Naive B cell (primary cell): ENCODE results near the gene KIAA0319L. TPM values are rescaled to one million over a fixed set of nuclear protein-coding genes. Genes with fewer than 3 reads are reported as not detected.

ENCODE experiments used
- ATAC-seq, 2 donors: fragments of 150-1000 bp; cut with Tn5 transposase; 2 replicates each; pipeline ENCODE4 v1.10.0; 2021; ENCODE audit warnings: low read depth in 2 of 2, mild to moderate bottlenecking in 2 of 2, moderate library complexity in 2 of 2
- DNase-seq: peaks from one replicate; pipeline ENCODE4 v3.0.0; 2022
- H3K27ac Mint-ChIP-seq, 6 donors: one replicate each; pipeline ENCODE4 v1.8.0; 2020 to 2022; ENCODE audit warnings: mild to moderate bottlenecking in 6 of 6, mixed read lengths in 6 of 6, moderate library complexity in 5 of 6, inconsistent platforms in 2 of 6
- H3K27me3 Mint-ChIP-seq, 3 donors: one replicate each; pipeline ENCODE4 v1.8.0; 2021 to 2022; ENCODE audit warnings: mixed read lengths in 3 of 3, mild to moderate bottlenecking in 1 of 3
- H3K36me3 Mint-ChIP-seq, 2 donors: one replicate each; pipeline ENCODE4 v1.8.0; 2020 to 2022; ENCODE audit warnings: mixed read lengths in 2 of 2, inconsistent platforms in 1 of 2, mild to moderate bottlenecking in 1 of 2
- H3K4me1 Mint-ChIP-seq, 3 donors: one replicate each; pipeline ENCODE4 v1.8.0; 2020 to 2022; ENCODE audit warnings: mixed read lengths in 3 of 3, inconsistent platforms in 1 of 3, mild to moderate bottlenecking in 1 of 3, moderate library complexity in 1 of 3
- H3K4me3 Mint-ChIP-seq, 8 donors: one replicate each; pipeline ENCODE4 v1.8.0; 2020 to 2022; ENCODE audit warnings: mild to moderate bottlenecking in 8 of 8, mixed read lengths in 8 of 8, moderate library complexity in 8 of 8, inconsistent platforms in 2 of 8
- H3K9me3 Mint-ChIP-seq, 7 donors: one replicate each; pipeline ENCODE4 v1.8.0; 2020 to 2022; ENCODE audit warnings: mixed read lengths in 7 of 7, mild to moderate bottlenecking in 5 of 7, inconsistent platforms in 2 of 7, moderate library complexity in 1 of 7
- polyA plus RNA-seq, 6 donors: library from polyadenylated mRNA; unstranded; fragments of 300-500 nt; fragmentation: Illumina TruSeq; gene quantifications; one replicate each; pipeline ENCODE4 v1.2.3, GENCODE V29; 2021; ENCODE audit warnings: low read depth in 6 of 6

The KIAA0319L gene
- polyA plus RNA-seq, 6 donors from 2014 or later = 17.1 to 29.0 (median 22.6) TPM

DNA sequence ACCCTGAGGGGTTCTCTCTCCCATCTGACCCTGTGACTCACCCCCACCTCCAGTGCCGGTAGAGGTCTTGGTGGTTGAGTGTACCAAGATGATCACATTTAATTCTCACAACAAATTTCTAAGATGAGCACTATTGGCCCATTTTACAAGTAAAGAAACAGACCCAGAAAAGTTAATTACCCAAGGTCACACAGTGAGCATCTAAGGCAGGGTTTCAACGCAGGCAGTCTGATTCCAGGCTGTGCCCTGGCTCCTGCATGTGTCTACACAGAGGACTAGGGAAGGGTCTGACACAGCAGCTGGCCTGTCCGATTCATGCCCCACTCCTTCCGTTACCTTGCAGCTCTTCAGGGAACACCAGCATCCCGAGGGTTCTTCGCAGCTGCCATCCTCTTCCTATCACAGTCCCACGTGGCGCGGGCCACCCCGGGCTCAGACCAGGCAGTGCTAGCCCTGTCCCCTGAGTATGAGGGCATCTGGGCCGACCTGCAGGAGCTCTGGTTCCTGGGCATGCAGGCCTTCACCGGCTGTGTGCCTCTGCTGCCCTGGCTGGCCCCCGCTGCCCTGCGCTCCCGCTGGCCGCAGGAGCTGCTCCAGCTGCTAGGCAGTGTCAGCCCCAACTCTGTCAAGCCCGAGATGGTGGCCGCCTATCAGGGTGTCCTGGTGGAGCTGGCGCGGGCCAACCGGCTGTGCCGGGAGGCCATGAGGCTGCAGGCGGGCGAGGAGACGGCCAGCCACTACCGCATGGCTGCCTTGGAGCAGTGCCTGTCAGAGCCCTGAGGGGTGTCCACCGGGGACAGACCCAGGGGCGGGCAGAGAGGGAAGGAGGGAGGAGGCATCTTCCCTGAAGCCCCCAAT is 7.9 kb upstream of the KIAA0319L start:
- no peaks in the 10 kb centered on the region for H3K36me3 Mint-ChIP-seq
- H3K27me3 Mint-ChIP-seq = no peaks in the 10 kb centered on the region
- peak overlapping the region in 1 of 8 donors; percentile 6 for H3K4me3 Mint-ChIP-seq
- DNase-seq (no peak), ATAC-seq (no peak)
- no peaks in the 10 kb centered on the region for H3K9me3 Mint-ChIP-seq
- H3K4me1 Mint-ChIP-seq = peaks cover 15 to 28% (median 23%) of the 10 kb centered on the region in 3 donors
- H3K27ac Mint-ChIP-seq = peak overlapping the region in 3 of 6 donors; percentile 14 to 81 (median 54)

DNA sequence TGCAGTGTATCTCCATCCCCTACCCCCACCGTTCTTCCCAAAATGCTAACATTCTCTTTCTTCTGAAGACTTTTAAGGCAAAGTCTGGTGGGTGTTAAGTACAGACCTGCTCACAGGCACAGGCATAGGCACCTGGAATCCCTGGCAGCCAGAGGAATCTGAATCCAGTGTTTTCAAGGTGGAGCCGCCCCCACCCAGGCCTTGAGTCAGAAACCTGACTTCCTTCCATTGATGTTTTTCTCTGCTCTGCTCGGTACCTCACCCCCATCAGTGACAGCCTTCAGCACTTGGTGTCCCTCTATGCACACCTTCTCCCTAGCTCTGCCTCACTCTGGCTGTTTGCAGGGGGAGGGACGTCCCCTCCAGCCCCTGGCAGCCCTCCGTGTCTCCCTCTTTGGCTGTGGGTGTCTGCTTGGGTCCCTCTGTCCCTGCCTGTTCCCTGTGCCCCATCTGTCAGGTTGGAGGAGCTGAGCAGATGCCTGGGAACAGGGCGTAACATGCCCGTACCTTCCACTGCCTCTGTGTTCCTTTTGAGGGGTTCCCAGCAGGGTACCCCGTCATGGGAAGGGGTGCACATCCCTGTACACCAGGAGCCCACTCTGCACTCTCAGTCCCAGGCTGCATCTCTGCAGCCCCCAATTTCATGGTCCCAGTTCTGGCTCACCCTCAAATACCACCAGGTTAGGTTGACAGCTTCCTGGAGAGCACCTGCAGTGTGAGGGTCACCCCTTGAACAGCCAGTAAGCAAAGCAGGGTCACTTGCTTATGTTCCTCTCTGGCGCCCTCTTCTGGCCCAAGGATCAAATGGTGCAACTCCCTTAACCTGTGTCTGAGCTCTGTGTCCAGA is 7.1 kb upstream of the KIAA0319L start:
- DNase-seq (peak; percentile 68), ATAC-seq (peak; percentile 72 to 78)
- H3K27ac Mint-ChIP-seq = peak overlapping the region in 4 of 6 donors; percentile 14 to 81 (median 55)
- no peaks in the 10 kb centered on the region for H3K9me3 Mint-ChIP-seq
- H3K4me3 Mint-ChIP-seq = peak overlapping the region in 1 of 8 donors; percentile 6
- H3K27me3 Mint-ChIP-seq = no peaks in the 10 kb centered on the region
- H3K36me3 Mint-ChIP-seq = no peaks in the 10 kb centered on the region
- H3K4me1 Mint-ChIP-seq = peaks cover 20 to 35% (median 27%) of the 10 kb centered on the region in 3 donors

DNA sequence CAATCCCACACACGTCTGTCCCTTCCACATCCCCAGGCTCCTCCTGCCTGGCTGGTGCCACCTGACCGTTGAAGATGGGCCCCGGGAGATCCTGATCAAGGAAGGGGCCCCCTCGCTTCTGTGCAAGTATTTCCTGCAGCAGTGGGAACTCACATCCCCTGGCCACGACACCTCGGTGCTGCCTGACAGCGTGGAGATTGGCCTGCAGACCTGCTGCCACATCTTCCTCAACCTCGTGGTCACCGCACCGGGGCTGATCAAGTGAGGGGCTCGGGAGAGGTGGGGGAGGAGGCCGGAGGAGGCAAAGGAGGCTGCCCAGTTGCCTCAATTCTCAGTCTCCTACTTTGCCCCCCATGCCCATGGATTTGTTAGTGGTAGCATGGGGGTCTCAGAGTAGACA is 6.0 kb upstream of the KIAA0319L start:
- ATAC-seq (no peak), DNase-seq (no peak)
- Mint-ChIP-seq H3K27me3 (no peaks in the 10 kb centered on the region), H3K4me3 (no peak overlapping the region), H3K36me3 (no peaks in the 10 kb centered on the region), H3K9me3 (no peaks in the 10 kb centered on the region), H3K4me1 (peaks cover 23 to 30% (median 25%) of the 10 kb centered on the region in 3 donors), H3K27ac (peak overlapping the region in 1 of 6 donors; percentile 30)

DNA sequence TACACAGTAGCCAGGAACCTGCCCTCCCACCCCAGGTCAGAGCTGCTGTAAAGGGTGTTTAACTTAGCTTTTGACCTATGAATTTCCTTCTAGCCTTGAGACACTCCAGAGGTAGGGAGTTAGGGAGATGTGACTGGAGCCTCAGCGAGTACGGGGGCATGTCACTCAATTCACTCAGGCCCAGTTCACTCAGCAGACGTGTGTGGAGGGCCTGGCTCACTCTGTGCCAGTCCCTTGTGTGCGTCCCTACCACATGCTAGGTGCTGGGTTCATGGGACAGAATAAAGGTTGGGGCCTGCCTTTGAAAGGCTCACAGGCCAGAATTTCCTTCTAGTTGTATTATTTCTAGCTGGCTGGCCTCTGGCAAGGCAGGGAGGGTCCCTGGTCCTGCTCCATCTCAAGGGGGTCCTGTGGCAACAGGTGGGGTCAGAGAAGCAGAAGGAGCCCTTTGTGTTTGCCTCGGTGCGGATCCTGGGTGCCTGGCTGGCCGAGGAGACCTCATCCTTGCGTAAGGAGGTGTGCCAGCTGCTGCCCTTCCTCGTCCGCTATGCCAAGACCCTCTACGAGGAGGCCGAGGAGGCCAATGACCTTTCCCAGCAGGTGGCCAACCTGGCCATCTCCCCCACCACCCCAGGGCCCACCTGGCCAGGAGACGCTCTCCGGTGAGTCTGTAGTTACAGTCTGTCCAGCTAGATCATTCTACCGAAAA is 4.9 kb upstream of the KIAA0319L start:
- Mint-ChIP-seq H3K4me3 (peak overlapping the region in 2 of 8 donors; percentile 53 to 69), H3K36me3 (no peaks in the 10 kb centered on the region), H3K9me3 (no peaks in the 10 kb centered on the region), H3K4me1 (peaks cover 30 to 31% (median 30%) of the 10 kb centered on the region in 3 donors), H3K27ac (peak overlapping the region in 2 of 6 donors; percentile 32 to 69), H3K27me3 (no peaks in the 10 kb centered on the region)
- DNase-seq = no peak
- no peak for ATAC-seq

DNA sequence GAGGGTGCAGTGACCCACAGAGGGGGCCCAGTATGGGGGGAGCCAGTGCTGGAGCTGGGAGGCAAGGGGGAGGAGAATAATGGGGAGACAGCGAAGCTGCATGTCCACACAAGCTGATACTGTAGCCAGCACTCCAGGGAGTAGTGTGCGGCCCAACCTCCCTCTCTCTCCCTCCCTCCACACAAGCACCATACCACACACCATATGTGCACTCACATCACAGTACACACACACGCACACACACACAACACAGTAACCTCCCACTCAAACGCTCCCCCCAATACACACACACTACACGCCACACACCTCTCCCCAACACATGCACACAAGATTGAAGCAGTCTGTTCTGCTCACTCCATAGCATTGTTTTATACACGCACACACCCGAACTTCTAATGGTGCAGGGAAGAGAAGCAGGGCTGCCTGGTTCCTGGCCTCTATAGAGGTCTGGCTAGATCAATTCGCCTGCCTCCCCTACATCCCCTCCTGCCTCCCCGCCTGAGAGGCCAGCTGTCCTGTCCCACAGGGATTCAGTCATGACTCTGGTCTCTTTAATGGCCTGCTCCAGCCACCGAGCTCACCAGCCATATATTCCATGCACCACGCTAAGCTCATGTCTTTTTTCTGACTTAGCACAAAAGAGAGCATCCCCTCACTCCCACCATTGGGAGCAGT is 4.2 kb upstream of the KIAA0319L start:
- Mint-ChIP-seq H3K4me1 (peaks cover 30 to 34% (median 33%) of the 10 kb centered on the region in 3 donors), H3K27ac (peak overlapping the region in 2 of 6 donors; percentile 66 to 69), H3K36me3 (no peaks in the 10 kb centered on the region), H3K27me3 (no peaks in the 10 kb centered on the region), H3K9me3 (no peaks in the 10 kb centered on the region), H3K4me3 (peak overlapping the region in 4 of 8 donors; percentile 4 to 55 (median 38))
- no peak for DNase-seq
- no peak for ATAC-seq

DNA sequence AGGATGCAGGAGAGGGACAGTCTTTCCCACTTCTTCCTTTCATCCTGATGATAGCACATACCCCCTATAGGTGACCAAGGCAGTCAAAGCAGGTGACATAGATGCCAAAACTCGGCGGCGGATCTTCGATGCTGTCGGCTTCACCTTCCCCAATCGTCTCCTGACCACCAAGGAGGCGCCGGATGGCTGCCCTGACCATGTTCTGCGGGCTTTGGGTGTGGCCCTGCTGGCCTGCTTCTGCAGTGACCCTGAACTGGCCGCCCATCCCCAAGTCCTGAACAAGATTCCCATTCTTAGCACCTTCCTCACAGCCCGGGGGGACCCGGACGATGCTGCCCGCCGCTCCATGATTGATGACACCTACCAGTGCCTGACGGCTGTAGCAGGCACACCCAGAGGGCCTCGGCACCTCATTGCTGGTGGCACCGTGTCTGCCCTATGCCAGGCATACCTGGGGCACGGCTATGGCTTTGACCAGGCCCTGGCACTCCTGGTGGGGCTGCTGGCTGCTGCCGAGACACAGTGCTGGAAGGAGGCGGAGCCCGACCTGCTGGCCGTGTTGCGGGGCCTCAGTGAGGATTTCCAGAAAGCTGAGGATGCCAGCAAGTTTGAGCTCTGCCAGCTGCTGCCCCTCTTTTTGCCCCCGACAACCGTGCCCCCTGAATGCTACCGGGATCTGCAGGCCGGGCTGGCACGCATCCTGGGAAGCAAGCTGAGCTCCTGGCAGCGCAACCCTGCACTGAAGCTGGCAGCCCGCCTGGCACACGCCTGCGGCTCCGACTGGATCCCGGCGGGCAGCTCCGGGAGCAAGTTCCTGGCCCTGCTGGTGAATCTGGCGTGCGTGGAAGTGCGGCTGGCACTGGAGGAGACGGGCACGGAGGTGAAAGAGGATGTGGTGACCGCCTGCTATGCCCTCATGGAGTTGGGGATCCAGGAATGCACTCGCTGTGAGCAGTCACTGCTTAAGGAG is 3.3 kb upstream of the KIAA0319L start:
- Mint-ChIP-seq H3K27ac (peak overlapping the region in 4 of 6 donors; percentile 29 to 83 (median 46)), H3K4me3 (peak overlapping the region in 2 of 8 donors; percentile 38 to 72), H3K4me1 (peaks cover 38 to 43% (median 42%) of the 10 kb centered on the region in 3 donors), H3K9me3 (no peaks in the 10 kb centered on the region), H3K36me3 (no peaks in the 10 kb centered on the region), H3K27me3 (no peaks in the 10 kb centered on the region)
- no peak for ATAC-seq
- DNase-seq = no peak

DNA sequence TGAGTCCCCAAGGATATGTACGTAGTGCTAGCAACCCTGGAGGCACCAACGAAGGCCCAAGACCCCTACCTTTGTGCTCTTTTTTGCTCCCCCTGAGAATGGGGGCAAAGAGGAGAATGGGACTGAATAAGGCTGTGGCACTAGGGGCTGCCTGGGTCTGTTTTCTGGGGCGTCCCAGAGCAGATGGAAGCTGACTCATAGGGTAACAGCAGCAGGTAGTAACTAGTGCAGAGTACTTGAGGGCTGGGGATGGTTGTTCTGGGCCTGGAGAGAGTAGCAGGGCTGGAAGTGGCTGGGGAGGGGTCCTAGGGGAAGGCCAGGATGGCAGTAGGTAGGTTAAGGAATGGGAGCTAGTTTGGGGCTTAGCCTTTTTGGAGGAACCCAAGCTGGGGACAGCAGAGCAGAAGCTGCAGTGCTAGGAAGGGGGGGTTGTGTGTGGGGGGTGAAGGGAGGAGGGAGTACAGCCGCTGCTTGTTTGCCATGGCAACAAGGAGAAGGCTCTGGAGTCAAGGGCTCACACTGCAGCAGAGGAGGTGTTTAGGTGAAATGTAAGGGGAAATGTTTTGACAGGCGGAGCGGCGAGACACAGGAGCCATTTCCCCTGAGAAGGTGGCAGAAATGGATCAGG is 2.2 kb upstream of the KIAA0319L start:
- ATAC-seq = no peak
- H3K4me1 Mint-ChIP-seq = peaks cover 42 to 45% (median 44%) of the 10 kb centered on the region in 3 donors
- H3K4me3 Mint-ChIP-seq = peak overlapping the region in 6 of 8 donors; percentile 20 to 99 (median 66)
- H3K9me3 Mint-ChIP-seq = no peaks in the 10 kb centered on the region
- H3K27ac Mint-ChIP-seq = peak overlapping the region; percentile 29 to 91 (median 58)
- no peaks in the 10 kb centered on the region for H3K27me3 Mint-ChIP-seq
- H3K36me3 Mint-ChIP-seq = no peaks in the 10 kb centered on the region
- DNase-seq = no peak

DNA sequence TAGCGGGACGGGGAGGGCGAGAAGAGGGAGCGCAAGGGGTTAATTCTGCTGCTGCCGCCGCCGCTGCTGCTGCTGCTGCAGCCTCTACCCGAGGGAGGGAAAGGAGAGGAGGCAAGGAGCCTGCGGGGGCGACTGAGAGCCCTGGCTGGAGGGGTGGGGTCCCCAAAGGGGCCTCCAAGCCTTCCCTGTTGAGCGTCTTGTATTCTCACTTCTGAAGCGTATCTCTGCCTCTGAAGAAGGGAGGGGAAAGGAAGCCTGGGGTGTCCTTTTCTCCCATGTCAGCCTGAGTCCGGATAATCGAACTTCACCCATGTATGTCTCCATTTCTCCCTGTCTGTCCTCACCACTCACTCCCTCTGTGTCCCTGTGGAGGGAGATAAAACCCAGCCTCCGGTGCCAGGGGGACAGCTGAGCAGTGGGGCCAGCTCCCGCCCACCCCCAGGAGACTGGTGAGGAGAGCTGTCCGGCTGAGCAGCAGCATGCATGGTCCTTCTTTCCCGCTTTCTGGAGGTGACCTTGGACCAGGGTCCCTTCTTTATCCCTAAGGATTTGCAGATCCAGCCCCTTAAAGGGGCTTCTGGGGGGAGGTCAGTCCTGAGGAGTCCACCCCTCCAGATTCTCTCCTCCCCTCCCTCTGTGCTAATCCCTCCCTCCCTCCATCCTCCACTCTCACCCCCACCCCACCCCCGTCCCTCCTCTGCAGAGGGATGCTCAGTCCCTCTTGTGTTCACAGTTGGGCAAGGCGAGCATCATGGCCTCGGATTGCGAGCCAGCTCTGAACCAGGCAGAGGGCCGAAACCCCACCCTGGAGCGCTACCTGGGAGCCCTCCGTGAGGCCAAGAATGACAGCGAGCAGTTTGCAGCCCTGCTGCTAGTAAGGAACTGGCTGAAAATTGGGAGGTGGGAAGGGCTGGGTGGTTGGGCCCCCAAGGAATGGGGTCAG is 1.4 kb upstream of the KIAA0319L start:
- ATAC-seq (no peak), DNase-seq (no peak)
- Mint-ChIP-seq H3K27me3 (no peaks in the 10 kb centered on the region), H3K4me3 (peak overlapping the region; percentile 95 to 99 (median 98)), H3K27ac (peak overlapping the region in 5 of 6 donors; percentile 91 to 97 (median 95)), H3K9me3 (no peaks in the 10 kb centered on the region), H3K4me1 (peaks cover 38 to 43% (median 43%) of the 10 kb centered on the region in 3 donors), H3K36me3 (peaks cover 0 to under 1% of the 10 kb centered on the region in 2 donors)

DNA sequence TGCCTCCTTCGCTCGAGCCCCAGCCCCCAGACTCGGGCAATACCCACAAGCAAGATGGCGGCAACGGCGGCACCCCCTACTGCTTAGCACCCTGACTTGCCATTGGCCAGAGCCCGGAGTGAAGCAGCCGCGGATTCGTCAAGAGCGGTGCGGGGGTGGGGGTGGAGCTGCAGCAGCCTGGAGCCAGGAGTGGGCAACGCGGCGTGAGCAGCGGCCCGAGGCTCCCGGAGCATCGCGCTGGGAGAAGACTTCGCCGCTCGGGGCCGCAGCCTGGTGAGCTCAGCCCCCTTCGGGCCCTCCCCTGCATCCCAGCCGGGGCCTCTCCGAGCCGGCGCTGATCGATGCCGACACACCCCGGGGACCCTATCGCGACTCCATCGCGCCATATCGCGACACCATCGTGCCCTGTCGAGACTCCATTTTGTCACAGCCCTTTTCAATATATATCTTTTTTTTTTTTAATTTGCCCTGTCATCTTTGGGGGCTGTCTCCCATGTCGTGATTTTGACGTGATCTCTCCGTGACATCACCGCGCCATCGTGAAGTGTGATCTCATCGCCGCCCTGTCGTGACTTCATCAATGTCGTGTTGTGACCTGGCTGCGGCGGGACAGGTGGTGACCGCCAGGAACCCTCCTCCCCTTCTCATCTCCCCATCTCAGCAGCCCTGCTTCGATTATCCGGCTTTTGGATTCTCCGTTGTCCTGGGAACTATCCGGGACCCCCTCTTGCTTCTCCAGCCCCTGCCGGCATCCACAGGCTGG is 589 bp upstream of the KIAA0319L start, which contains the start of gene NCDN:
NCDN (plus strand) TSS at position 189 of the 763 bp plus-strand sequence; CDS start at position 581, 392 bp downstream.
- Mint-ChIP-seq H3K27ac (peak within 1 kb of the TSS; percentile 72 to 97 (median 95)), H3K4me1 (peaks cover 42 to 43% (median 43%) of the 10 kb centered on the region in 3 donors), H3K36me3 (peaks cover 0 to 5% of the 10 kb centered on the region in 2 donors), H3K4me3 (peak within 1 kb of the TSS; percentile 95 to 99 (median 98)), H3K9me3 (no peaks in the 10 kb centered on the region), H3K27me3 (no peaks in the 10 kb centered on the region)
- DNase-seq (peak; percentile 95), ATAC-seq (peak; percentile 94)
